Neural cell (in vitro differentiated cells): ENCODE results near the gene RALGPS2.

Experiments used
- CTCF ChIP-seq: fragments of 450-650 bp; IDR thresholded peaks from 2 replicates; pipeline ENCODE4 v1.5.1; 2014; ENCODE audit warnings: antibody characterized with exemption, mild to moderate bottlenecking, moderate library complexity; ENCODE audit not compliant: poor library complexity, severe bottlenecking
- EZH2 ChIP-seq: fragments of 200-600, 300-800 bp; shearing (Covaris generic), sonication (generic); IDR thresholded peaks from 2 replicates; pipeline ENCODE4 v1.6.1; 2014; ENCODE audit warnings: antibody characterized with exemption, low read length, borderline replicate concordance, mild to moderate bottlenecking; ENCODE audit not compliant: insufficient read depth, poor library complexity, severe bottlenecking
- POLR2AphosphoS5 ChIP-seq: IDR thresholded peaks from 2 replicates; pipeline ENCODE4 v1.6.1; 2012

- no peak for TF ChIP-seq EZH2
- TF ChIP-seq CTCF: no peak
- no peak for TF ChIP-seq POLR2AphosphoS5
Measured at GRCh38 chr1:178776553-178776952, 51.5 kb downstream of the RALGPS2 start.
